Stimulated activated CD8-positive, alpha-beta memory T cell treated with anti-CD3 and anti-CD28 coated beads, Interleukin-12 subunit alpha, Interleukin-12 subunit beta, amount 100 ng/mL, for 4 hours (primary cell): ENCODE results near the gene PDZD11.
A peak's percentile ranks its signal among the peaks of the same experiment; 100 is the strongest.
"Not testable (repeated sequence)": the region's sequence is repeated elsewhere in the genome, so short reads cannot be mapped to it uniquely, and the experiment has no call there.

Experiments used
- DNase-seq: peaks from one replicate; pipeline ENCODE4 v3.0.0-alpha.2; 2020; ENCODE audit warnings: low read depth

Gene PDZD11

DNA sequence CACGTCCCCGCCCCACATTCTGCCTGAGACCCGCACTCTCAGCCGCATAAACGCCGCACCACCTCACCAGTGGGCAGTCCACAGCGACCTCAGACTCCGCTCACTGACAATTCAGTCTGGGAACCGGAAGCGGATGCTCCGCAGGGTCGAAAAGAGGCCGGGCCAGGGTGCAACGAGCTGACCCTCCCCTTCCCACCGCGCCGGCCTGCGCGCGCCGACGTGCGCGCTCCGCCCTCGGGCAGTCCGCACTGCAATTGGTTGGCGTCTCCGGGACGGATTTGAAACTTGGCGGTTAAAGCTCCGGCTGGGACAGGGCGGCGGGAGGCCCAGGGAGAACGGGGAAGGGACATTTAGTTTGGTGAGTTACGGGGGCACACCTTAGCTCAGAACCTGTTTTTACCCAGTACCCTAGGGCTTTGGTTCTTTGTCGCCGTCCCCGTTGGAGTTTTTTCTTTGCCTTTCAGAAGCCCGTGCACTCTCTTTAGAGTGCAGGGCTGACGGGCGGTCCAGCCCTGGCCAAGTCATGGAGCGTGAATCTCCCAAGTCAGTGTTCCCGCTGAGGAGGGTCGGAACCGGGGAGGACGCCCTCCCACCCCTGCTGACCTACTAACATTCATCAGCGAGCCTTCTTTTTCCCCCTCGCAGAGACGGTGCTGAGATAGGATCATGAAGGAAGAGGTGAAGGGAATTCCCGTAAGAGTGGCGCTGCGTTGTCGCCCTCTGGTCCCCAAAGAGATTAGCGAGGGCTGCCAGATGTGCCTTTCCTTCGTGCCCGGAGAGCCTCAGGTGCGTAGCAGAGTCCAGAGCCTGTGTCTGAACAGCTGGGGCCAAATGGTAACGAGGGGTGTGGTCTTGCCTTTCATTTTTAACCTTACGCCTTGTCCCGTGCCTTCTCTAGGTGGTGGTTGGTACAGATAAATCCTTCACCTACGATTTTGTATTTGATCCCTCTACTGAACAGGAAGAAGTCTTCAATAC lies at the start of gene PDZD11, which contains the start of gene KIF4A:
Gene PDZD11 (minus strand): TSS at position 135 of the 978 bp plus-strand sequence. CDS start 586 bp downstream, outside the sequence.
Gene KIF4A (plus strand): TSS at position 312 of the 978 bp plus-strand sequence. CDS start 355 bp downstream, at position 667.
- peak; percentile 56 for DNase-seq

DNA sequence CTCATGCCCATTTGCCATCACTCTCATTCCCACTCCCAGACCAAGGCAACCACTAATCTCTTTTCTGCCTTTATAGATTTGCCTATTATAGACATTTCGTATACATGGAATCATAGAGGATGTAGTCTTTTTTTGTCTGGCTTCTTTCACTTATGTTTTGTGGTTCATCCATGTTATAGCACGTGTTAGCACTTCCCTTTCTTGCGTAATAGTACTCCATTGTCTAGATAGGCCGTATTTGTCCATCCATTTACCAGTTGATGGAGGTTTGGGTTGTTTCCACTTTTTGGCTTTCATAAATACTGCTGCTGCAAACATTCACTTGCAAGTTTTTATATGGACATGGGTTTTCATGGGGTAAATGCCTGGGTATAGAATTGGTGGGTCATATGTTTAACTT lies 48.6 kb upstream of the PDZD11 start:
- no peak for DNase-seq

- DNase-seq = no peak
Measured at GRCh38 chrX:70336767-70337166, 47.0 kb upstream of the PDZD11 start.

DNA sequence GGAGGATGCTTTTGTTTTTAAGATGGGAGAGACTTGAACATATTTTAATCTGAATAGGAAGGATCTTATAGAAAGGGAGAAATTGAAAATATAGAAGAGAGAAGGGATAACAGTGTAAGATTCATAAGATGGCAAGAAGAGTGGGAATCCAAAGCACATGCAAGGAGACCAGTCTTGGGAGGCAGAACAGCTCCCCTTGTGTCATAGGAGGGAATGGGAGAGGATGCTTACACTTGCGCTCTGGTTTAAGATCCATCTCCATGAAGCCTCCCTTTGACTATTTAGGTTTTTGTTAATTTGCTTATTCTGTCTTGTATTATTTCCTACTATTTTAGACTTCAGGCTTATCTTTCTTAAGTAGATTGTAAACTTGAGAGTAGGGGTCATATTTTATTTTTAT lies 42.9 kb upstream of the PDZD11 start:
- DNase-seq = no peak

DNA sequence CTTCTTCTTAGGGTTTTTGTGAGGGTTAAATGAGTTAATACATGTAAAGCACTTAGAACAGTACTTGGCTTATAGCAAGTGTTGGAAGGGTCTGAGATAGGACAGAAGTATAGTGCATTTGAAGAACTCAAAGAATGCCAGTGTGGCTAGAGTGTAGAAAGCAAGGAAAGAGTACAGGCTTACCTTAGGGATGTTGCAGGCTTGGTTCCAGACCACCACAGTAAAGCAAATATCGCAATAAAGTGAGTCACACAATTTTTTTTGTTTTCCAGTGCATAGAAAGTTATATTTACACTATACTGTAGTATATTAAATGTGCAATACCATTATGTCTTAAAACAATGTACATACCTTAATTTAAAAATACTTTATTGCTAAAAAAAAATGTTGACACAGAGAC lies 41.4 kb upstream of the PDZD11 start:
- DNase-seq = no peak

DNA sequence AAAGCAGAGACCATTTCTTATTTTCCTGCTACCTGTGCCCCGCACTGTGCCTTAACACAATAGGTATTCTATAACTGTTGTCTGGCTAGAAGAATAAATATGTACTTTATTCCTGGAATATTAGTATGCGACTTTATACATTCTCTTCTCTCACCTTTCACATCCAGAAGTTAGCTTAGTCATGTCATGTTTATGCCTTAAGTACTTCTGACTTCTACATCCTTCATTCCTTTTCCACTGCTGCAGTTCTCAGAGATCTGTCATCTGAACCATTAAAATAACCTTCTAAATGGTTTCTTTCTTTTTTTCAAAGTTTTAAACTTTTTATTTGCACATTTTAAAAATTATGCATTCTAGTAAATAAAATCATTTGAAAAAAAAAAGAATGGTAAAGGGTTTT lies 34.6 kb upstream of the PDZD11 start:
- no peak for DNase-seq

- not testable (repeated sequence) for DNase-seq
Measured at GRCh38 chrX:70323628-70324027, 33.9 kb upstream of the PDZD11 start.

- no peak for DNase-seq
Measured at GRCh38 chrX:70322784-70323183, 33.1 kb upstream of the PDZD11 start.

GRCh38 chrX:70313503-70313902 lies 23.8 kb upstream of the PDZD11 start:
- DNase-seq = no peak

- DNase-seq = no peak
Measured at GRCh38 chrX:70301716-70302115, 12.0 kb upstream of the PDZD11 start.

DNA sequence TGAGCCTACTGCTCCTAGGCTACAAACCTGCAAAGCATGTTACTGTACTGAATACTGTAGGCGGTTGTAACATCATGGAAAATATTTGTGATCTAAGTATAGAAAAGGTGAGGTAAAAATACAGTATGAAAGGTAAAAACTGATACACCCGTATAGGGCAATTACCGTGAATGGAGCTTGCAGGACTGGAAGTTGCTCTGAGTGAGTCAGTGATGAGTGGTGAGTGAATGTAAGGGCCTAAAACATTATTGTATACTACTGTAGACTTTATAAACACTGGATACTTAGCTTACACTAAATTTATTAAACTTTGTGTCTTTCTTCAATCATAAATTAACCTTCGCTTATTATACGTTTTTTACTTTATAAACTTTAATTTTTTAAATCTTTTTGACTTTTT lies 3.9 kb upstream of the PDZD11 start:
- DNase-seq = no peak

- no peak for DNase-seq
Measured at GRCh38 chrX:70292788-70293187, 3.1 kb upstream of the PDZD11 start.

- no peak for DNase-seq
Measured at GRCh38 chrX:70289168-70289792, 447 bp downstream of the PDZD11 start.

DNA sequence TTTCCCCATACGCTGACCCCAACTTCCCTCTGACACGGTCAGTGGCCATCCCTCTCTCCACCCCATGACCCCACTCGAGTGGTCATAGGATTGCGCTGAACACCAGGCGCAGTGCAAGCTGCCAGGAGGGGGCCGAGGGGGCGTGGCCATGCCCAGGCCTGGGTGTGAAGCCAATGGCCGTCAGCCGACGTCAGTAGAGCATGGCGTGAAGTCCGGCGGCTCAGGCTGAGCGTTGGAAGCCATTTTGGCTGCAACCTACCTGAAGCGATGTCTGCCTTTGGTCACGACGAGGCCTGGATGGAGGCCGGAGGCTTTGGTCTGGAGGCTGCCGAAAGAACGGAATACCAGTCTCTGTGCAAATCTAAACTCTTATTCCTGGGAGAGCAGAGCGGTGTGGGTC lies 7.8 kb downstream of the PDZD11 start, which contains the start of gene RAB41:
Gene RAB41 (plus strand): TSS at position 222 of the 400 bp plus-strand sequence. CDS start 46 bp downstream, at position 268.
- DNase-seq = no peak

- DNase-seq = no peak
Measured at GRCh38 chrX:70280573-70280972, 9.2 kb downstream of the PDZD11 start.

DNA sequence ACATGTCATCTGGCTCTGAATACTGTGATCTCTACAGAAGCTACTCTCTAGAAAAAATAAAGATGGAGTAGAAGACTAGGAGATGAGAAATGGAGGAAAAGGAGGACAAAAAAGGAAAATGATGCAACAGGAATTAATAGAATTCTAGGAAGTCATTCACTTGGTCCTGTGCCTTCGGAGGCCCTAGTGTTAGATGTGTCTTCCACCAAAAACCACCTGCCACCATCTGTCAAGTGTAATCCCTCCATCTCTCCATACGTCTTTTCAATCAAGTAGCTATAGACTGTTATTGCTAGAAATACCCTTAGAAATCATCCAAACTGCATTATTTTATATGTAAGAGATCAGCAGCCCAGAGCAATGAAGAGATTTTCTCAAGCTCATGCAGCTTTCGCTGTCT lies 10.6 kb downstream of the PDZD11 start:
- DNase-seq = no peak

DNA sequence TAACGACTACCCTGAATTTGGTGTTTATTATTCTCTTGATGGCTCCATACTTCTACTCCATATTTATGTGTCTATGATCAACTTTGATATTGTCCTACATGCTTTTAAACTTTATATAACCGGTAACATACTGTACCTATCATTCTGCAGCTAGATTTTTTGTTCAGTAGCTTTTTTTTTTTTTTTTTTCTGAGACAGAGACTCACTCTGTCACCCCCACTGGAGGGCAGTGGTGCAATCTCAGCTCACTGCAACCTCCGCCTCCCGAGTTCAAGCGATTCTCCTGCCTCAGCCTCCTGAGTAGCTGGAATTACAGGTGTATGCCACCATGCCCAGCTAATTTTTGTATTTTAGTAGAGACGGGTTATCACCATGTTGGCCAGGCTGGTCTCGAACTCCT lies 15.7 kb downstream of the PDZD11 start:
- not testable (repeated sequence) for DNase-seq

- DNase-seq = no peak
Measured at GRCh38 chrX:70268034-70268433, 21.7 kb downstream of the PDZD11 start, which contains the start of gene ARR3. TSS of gene ARR3 (plus strand) at chrX:70268334. CDS start at chrX:70269386, 1,052 bp downstream.

- DNase-seq = no peak
Measured at GRCh38 chrX:70264784-70265183, 24.9 kb downstream of the PDZD11 start.

GRCh38 chrX:70262952-70263567 lies 26.7 kb downstream of the PDZD11 start:
- no peak for DNase-seq

GRCh38 chrX:70260104-70260503 lies 29.6 kb downstream of the PDZD11 start, which contains the start of gene P2RY4:
TSS of gene P2RY4 (minus strand) at chrX:70260204. CDS start at chrX:70259624, 580 bp downstream.
- no peak for DNase-seq
